Bronchial epithelial cell (primary cell): Measurements from ENCODE around the gene SLC40A1. TPM values are rescaled to one million over a fixed set of nuclear protein-coding genes. Genes with fewer than 3 reads are reported as not detected.

Experiments
- DNase-seq: peaks from one replicate; pipeline ENCODE4 v3.0.0-alpha.2; 2010; ENCODE audit warnings: low read depth
- FAIRE-seq: peaks from 2 replicates; lab custom pipeline; 2011; peaks lifted over from hg19 to GRCh38; lab: Jason Lieb, UNC
- H3K27me3 ChIP-seq: 2 replicates; pipeline ENCODE4 v1.5.1; 2011; ENCODE audit warnings: low read length; ENCODE audit not compliant: control insufficient read depth, insufficient read depth
- H3K36me3 ChIP-seq: 2 replicates; pipeline ENCODE4 v1.5.1; 2011; ENCODE audit warnings: low read length; ENCODE audit not compliant: control insufficient read depth, insufficient read depth
- H3K4me3 ChIP-seq: 2 replicates; pipeline ENCODE4 v1.5.1; 2011; ENCODE audit warnings: mild to moderate bottlenecking, low read depth, low read length, control low read depth
- total RNA-seq: library from RNA; depleted of rRNA; stranded (reverse); fragments of >200 nt; gene quantifications from 2 replicates; pipeline ENCODE4 v1.2.1, GENCODE V29; 2014
- TF ChIP-seq, protein P1 (sequence below): IDR thresholded peaks from 2 replicates; pipeline ENCODE4 v1.5.1; 2011; ENCODE audit warnings: mild to moderate bottlenecking, moderate library complexity, low read length, control low read depth, inconsistent platforms; ENCODE audit not compliant: insufficient read depth, severe bottlenecking

SLC40A1 gene
- total RNA-seq, 1 donor from 2014 or later: 1.1 TPM

GRCh38 chr2:189542145-189542882 is 38.3 kb downstream of the SLC40A1 start:
- TF ChIP-seq, protein P1, sequence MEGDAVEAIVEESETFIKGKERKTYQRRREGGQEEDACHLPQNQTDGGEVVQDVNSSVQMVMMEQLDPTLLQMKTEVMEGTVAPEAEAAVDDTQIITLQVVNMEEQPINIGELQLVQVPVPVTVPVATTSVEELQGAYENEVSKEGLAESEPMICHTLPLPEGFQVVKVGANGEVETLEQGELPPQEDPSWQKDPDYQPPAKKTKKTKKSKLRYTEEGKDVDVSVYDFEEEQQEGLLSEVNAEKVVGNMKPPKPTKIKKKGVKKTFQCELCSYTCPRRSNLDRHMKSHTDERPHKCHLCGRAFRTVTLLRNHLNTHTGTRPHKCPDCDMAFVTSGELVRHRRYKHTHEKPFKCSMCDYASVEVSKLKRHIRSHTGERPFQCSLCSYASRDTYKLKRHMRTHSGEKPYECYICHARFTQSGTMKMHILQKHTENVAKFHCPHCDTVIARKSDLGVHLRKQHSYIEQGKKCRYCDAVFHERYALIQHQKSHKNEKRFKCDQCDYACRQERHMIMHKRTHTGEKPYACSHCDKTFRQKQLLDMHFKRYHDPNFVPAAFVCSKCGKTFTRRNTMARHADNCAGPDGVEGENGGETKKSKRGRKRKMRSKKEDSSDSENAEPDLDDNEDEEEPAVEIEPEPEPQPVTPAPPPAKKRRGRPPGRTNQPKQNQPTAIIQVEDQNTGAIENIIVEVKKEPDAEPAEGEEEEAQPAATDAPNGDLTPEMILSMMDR: no peak
- Histone ChIP-seq H3K27me3 (no peaks in the 10 kb centered on the region), H3K4me3 (no peak overlapping the region), H3K36me3 (no peaks in the 10 kb centered on the region)
- FAIRE-seq: no peak
- DNase-seq: peak; percentile 10

DNA sequence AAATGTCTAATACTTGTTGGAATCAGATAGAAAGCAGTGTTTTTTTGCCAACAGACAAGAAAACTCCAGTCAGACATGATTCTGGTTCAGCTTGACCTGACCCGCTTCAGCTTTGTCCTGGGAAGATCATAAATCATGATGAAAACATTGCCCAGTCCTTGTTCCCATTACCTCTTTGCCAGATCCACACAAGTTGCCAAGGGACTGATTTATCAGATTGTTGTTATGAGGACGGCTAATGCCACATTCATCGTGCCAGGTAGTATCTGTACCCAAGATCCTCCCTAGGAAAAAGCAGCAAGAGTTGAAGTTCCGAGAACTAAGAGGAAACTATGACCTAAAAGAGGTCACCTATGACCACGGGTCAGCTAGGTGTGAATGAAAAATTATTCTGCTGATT is 39.0 kb downstream of the SLC40A1 start:
- no peaks in the 10 kb centered on the region for H3K36me3 ChIP-seq
- TF ChIP-seq, protein P1: no peak
- DNase-seq: no peak
- H3K4me3 ChIP-seq: no peak overlapping the region
- H3K27me3 ChIP-seq: no peaks in the 10 kb centered on the region
- no peak for FAIRE-seq

DNA sequence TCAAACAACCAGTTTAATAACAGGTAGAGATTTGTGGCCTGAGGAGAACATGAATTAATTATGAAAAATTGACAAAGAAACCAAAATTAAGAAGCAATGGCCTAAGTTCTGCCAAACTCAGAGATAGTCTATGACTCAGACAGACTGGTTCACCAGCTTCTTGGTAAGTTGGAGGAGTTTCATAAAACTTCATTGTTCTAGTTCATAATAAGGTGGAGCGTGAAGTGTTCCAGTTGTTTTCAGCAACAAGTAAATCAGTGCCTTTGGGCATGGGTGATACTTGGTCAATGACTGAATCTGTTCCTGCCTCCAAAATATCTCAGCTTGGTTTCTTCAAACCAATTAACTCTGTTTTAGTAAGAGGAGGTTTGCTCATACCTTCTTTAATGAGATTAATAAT is 40.0 kb downstream of the SLC40A1 start:
- FAIRE-seq (no peak), DNase-seq (peak; percentile 40)
- no peaks in the 10 kb centered on the region for H3K27me3 ChIP-seq
- TF ChIP-seq, protein P1: no peak
- H3K36me3 ChIP-seq: no peaks in the 10 kb centered on the region
- H3K4me3 ChIP-seq: no peak overlapping the region

GRCh38 chr2:189538402-189538801 is 42.2 kb downstream of the SLC40A1 start:
- Histone ChIP-seq H3K27me3 (no peaks in the 10 kb centered on the region), H3K36me3 (no peaks in the 10 kb centered on the region), H3K4me3 (no peak overlapping the region)
- FAIRE-seq (no peak), DNase-seq (no peak)
- TF ChIP-seq, protein P1: no peak

DNA sequence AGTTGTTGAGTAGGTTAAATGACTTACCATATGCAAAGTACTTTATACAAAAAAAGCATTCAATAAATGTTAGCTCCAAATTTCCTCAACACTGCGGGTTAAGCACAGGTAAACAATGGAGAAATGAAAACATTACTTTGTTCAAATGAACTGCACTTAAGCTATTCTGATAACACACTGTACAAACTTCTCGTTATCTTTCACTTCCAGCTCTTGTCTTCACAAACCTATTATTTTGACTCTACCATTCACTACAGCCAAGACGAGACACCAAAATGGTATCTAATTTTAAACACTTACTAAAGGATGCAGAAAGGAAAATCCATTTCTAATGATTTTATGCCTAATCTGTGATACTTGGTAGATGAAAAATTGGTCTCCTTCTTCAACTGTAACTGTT is 43.8 kb downstream of the SLC40A1 start:
- FAIRE-seq (no peak), DNase-seq (no peak)
- Histone ChIP-seq H3K4me3 (no peak overlapping the region), H3K36me3 (no peaks in the 10 kb centered on the region), H3K27me3 (no peaks in the 10 kb centered on the region)
- TF ChIP-seq, protein P1: no peak
